Measurements from ENCODE around the gene ZNF573. TPM values are rescaled to one million over a fixed set of nuclear protein-coding genes. Genes with fewer than 3 reads are reported as not detected.

The ZNF573 gene
- total and polyA plus RNA-seq, 2 of the 13 experiments (the other 11 are each of a cell fraction or from before 2014, with no cell fraction given) = 3.1 to 9.3 TPM

- TF ChIP-seq SP2 (CRISPR knock-in tag; IDR thresholded peaks at IDR 0.05) (peak; percentile 39), KLF15 (CRISPR knock-in tag; IDR thresholded peaks at IDR 0.05; ENCODE audit: borderline replicate concordance) (no peak), ZNF224 (CRISPR knock-in tag; IDR thresholded peaks at IDR 0.05) (no peak), THAP9 (CRISPR knock-in tag; IDR thresholded peaks at IDR 0.05; ENCODE audit: borderline replicate concordance) (peak; percentile 74; the same call in 1 of the 2 replicates), MYPOP (CRISPR knock-in tag; IDR thresholded peaks at IDR 0.05) (no peak; the same call in 1 of the 2 replicates), PCBP1 (IDR thresholded peaks at IDR 0.05; ENCODE audit: borderline replicate concordance, low read depth, low read length) (no peak), GZF1 (CRISPR knock-in tag; IDR thresholded peaks at IDR 0.05) (no peak; the same call in 1 of the 2 replicates), MAF1 (CRISPR knock-in tag; IDR thresholded peaks at IDR 0.05; ENCODE audit: borderline replicate concordance) (no peak), SETDB1 (CRISPR knock-in tag; IDR thresholded peaks at IDR 0.05; ENCODE audit: borderline replicate concordance) (no peak), U2AF2 (IDR thresholded peaks at IDR 0.05; ENCODE audit: low read depth, low read length) (no peak), PHB2 (IDR thresholded peaks at IDR 0.05; ENCODE audit: partially characterized antibody) (no peak), ZKSCAN8 (CRISPR knock-in tag; IDR thresholded peaks at IDR 0.05; ENCODE audit: borderline replicate concordance) (no peak; the same call in 1 of the 2 replicates), MXD1 (CRISPR knock-in tag; IDR thresholded peaks at IDR 0.05) (no peak; the same call in 1 of the 2 replicates), MED8 (CRISPR knock-in tag; IDR thresholded peaks at IDR 0.05; ENCODE audit: insufficient replicate concordance) (no peak), HBP1 (CRISPR knock-in tag; IDR thresholded peaks at IDR 0.05; ENCODE audit: low read depth) (peak; percentile 49; the same call in 1 of the 2 replicates), ELF3 (CRISPR knock-in tag; IDR thresholded peaks at IDR 0.05) (0 out of 2 replicates have a peak, but pooled peaks have one; percentile 14), FOXK1 (CRISPR knock-in tag; IDR thresholded peaks at IDR 0.05; ENCODE audit: borderline replicate concordance, low read depth) (peak; percentile 81; the same call in 1 of the 2 replicates), ETS1 (CRISPR knock-in tag; IDR thresholded peaks at IDR 0.05) (no peak), CSRNP2 (CRISPR knock-in tag; conservative IDR thresholded peaks at IDR 0.05; ENCODE audit: low read depth) (no peak), MIER3 (CRISPR knock-in tag; IDR thresholded peaks at IDR 0.05; ENCODE audit: borderline replicate concordance) (no peak), HOXA7 (CRISPR knock-in tag; IDR thresholded peaks at IDR 0.05) (no peak)
Measured at GRCh38 chr19:37691881-37692504, 87.4 kb downstream of the ZNF573 start (continued).

Data from HepG2 (cell line).